Measurements from ENCODE around the gene MAPRE2.

MAPRE2 gene

GRCh38 chr18:35062408-35062807, 21.2 kb downstream of the MAPRE2 start:
- DNase-seq (ENCODE audit: low read depth, low spot score), result no peak

- no peak for DNase-seq (ENCODE audit: low read depth, low spot score)
Observed at GRCh38 chr18:35063875-35064690, 22.9 kb downstream of the MAPRE2 start.

- no peak for DNase-seq (ENCODE audit: low read depth, low spot score)
Observed at GRCh38 chr18:35067454-35067853, 26.2 kb downstream of the MAPRE2 start.

GRCh38 chr18:35071819-35072247, 30.6 kb downstream of the MAPRE2 start:
- no peak for DNase-seq (ENCODE audit: low read depth, low spot score)

- no peak for DNase-seq (ENCODE audit: low read depth, low spot score)
Observed at GRCh38 chr18:35072616-35073015, 31.4 kb downstream of the MAPRE2 start.

GRCh38 chr18:35073186-35074105, 32.2 kb downstream of the MAPRE2 start:
- no peak for DNase-seq (ENCODE audit: low read depth, low spot score)

GRCh38 chr18:35074581-35074980, 33.4 kb downstream of the MAPRE2 start:
- no peak for DNase-seq (ENCODE audit: low read depth, low spot score)

- DNase-seq (ENCODE audit: low read depth, low spot score), result no peak
Observed at GRCh38 chr18:35075132-35075531, 33.9 kb downstream of the MAPRE2 start.

GRCh38 chr18:35076135-35076924, 35.1 kb downstream of the MAPRE2 start:
- peak; percentile 88 for DNase-seq (ENCODE audit: low read depth, low spot score)

GRCh38 chr18:35077937-35078336, 36.7 kb downstream of the MAPRE2 start:
- no peak for DNase-seq (ENCODE audit: low read depth, low spot score)

GRCh38 chr18:35080058-35080457, 38.8 kb downstream of the MAPRE2 start:
- DNase-seq (ENCODE audit: low read depth, low spot score), result no peak

- DNase-seq (ENCODE audit: low read depth, low spot score), result no peak
Observed at GRCh38 chr18:35083174-35083712, 42.0 kb downstream of the MAPRE2 start.

GRCh38 chr18:35084494-35085449, 43.6 kb downstream of the MAPRE2 start:
- peak; percentile 62 for DNase-seq (ENCODE audit: low read depth, low spot score)

- no peak for DNase-seq (ENCODE audit: low read depth, low spot score)
Observed at GRCh38 chr18:35085450-35086380, 44.5 kb downstream of the MAPRE2 start.

GRCh38 chr18:35086704-35087103, 45.5 kb downstream of the MAPRE2 start:
- no peak for DNase-seq (ENCODE audit: low read depth, low spot score)

- no peak for DNase-seq (ENCODE audit: low read depth, low spot score)
Observed at GRCh38 chr18:35087726-35088125, 46.5 kb downstream of the MAPRE2 start.

GRCh38 chr18:35088921-35089320, 47.7 kb downstream of the MAPRE2 start:
- peak; percentile 21 for DNase-seq (ENCODE audit: low read depth, low spot score)

GRCh38 chr18:35089382-35089781, 48.2 kb downstream of the MAPRE2 start:
- DNase-seq (ENCODE audit: low read depth, low spot score), result peak; percentile 11

- peak; percentile 62 for DNase-seq (ENCODE audit: low read depth, low spot score)
Observed at GRCh38 chr18:35089891-35090550, 48.8 kb downstream of the MAPRE2 start.
